LoVo (cell line): ENCODE data around the gene MPPED1.

Source experiments
- DNase-seq: peaks from one replicate; pipeline ENCODE4 v3.0.0-alpha.2; 2016; ENCODE audit warnings: low spot score

The MPPED1 gene

DNA sequence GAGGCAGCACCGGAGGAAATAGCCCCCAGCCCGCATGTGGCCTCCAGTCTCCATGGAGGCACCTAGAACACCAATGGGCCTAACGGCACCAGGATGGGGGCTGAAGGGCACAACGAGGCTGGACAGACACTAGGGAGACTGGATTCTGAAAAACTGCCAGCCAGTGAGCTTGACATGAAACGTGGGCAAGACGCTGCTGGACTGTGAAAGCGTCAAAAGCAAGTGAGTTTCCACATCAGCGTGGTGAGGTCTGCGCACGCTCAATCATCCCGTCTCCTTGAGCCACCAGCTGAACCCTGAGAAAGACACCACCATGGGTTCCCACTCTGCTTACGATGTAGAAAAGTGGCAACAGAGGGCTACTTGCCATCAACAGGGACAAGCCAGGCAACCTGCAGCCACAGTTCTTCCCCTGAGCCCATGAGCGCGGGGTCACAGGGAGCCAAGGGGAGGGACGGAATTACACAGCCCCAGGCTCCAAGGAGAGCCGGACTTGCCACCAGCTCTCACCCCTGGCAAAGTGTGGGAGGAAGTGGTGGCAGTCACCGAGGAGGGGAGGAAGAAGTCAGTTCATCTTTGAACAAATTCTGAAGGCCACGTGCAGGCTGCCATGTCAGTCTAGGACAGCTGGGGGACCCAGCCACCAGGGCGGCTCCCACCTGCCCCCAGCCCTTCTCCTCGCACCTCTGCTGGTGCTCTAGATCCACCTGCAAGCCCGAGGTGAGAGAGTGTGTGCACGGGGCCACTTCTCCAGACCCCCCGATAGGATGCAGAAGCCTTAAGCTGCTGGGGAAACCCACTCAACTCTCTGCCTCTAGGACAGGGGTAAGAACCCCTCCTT lies 131.1 kb downstream of the MPPED1 start:
- DNase-seq = no peak

DNA sequence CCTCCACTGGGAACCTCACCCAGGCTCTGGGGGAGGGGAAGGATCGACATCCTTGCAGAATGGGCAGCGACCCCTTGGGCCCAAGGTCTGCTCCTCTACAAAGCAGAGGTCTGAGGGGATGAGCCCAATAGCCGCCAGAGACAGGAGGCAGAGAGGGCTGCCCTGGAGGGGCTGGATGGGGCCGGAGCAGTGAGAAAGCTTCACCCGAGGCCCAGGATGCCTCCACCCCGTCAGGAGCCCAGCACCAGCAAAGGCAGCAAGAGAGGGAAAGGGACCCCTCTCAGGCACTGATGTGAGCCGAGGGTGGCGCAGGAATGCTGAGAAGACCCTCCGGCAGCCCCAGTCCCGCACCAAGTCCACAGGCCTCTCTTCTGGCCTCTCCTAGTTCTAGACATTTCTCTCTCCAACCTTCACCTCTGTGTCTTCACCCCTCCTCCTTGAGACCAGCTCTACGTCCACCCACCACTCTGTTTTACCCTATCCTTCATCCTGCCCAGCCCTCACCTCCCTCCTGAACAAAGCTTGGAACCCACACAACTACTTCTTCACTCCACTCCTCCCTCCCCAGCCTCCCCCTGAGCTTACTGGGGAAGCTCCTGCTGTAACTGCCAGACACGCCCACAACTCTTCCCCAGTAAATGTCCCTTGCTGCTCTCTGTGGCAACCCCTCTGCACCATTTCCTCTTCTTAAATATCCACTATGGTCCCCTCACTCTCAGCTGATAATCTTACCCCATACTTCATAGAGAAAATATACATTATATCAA lies 131.9 kb downstream of the MPPED1 start:
- no peak for DNase-seq

DNA sequence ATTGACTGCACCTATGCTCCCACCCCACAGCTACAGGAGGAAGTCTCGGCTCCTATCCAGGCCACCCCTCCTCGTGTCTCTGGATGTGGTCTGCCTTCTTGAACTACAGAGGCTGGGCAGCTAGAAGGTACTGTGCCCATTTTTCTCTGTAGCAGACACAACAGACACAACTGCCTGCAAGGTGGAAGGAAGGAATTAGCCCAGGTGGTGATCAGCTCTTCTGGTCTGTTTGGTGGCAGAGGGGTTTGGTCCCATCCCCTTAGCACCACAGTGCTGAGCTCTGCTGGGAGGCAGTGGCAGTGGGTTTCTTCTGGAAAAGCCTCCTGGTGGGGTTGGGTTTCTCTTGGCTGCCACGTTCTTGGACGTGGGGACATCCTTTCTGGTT lies 132.5 kb downstream of the MPPED1 start:
- DNase-seq = no peak

DNA sequence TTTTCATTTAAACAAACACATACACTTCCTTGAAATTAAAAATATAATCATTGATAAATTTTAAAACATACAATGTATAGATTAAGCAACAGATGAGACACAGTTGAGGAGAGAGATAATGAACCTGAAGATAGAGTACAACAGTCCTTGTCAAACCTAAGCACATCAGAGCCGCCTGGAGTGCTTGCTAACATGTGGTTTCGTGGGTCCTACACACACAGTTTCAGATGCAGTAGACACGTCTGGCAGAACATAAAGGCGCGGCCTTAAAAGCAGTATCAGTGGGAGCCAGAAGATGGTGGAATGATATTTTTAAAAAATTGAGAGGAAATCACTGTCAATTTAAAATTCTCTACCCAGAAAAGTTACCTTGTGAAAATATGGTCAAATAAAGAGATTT lies 134.4 kb downstream of the MPPED1 start:
- no peak for DNase-seq

DNA sequence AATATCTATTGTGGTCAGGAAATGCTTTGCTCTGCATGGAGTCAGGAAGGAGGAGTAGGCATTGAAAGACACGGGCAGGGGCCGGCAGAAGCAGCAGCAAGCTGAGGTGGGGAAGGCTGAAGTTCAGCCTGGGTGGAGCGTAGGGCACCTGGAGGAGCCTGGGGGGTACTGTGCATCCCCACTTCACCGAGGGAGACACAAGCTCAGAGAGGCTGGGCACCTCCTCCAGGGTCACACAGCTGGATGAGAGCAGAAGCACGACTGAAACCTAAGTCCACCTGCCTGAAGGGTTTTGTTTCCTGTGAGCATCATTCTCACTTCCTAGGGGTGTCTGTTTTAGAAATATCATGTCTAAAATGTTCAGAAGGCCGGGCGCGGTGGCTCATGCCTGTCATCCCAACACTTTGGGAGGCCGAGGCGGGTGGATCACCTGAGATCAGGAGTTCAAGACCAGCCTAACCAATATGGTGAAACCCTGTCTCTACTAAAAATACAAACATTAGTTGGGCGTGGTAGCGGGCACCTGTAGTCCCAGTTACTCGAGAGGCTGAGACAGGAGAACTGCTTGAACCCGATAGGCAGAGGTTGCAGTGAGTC lies 138.3 kb downstream of the MPPED1 start:
- DNase-seq = no peak

DNA sequence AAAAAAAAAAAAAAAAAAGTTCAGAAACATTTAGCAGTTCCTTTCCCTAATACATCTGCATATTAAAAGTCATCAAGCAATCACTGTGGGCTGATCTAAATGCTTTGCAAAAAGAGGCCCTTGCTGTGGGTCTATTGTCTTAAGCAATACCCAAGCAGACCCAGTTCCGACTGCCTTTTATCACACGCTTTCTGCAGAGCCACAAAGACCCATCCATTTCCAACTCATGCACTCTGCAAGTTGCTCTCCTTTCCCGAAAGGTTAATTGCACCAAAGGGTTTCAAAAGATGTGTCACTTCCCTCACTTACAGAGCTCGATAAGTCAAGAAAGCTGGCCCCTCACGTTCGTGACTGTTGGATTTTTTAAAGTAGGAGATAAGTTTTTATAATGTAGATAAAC lies 138.9 kb downstream of the MPPED1 start:
- no peak for DNase-seq

DNA sequence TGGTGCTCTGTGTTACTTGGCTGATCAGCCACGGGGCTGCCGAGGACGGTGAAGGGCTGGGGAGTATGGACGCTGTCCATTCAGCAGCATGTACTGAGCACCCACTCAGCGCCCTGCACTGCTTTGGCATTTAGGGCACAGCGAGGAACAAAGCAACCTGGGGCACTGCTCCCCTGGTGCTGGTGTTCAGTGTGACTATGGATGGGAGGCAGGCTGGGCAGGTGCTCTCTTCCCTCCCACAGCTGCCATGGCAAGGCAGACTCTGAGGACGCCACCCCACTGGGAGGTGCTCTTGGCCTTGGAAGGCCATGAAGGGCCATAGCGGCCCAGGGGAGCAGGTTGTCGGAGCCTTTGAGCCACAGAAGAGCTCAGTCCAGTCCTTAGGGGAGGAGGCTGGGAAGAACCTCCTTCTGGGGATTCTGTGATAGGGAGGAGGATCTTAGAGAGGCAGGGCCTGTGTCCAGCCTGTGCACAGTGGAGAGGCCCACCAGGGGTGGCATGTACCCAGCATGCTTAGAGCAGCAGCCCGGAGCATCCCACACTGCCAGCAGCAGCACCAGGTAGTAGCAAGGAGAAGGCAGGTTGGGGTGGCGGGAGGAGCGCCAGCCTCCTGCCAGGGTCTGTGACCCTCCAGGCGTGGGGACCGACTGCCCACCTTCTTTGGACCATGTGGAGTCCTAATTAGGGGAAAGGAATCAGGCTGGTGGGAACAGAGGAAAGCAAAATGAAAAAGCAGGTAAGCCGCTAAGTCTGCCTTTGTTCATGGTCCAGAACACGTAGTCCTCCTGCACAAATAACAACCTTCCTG lies 141.8 kb downstream of the MPPED1 start:
- no peak for DNase-seq

DNA sequence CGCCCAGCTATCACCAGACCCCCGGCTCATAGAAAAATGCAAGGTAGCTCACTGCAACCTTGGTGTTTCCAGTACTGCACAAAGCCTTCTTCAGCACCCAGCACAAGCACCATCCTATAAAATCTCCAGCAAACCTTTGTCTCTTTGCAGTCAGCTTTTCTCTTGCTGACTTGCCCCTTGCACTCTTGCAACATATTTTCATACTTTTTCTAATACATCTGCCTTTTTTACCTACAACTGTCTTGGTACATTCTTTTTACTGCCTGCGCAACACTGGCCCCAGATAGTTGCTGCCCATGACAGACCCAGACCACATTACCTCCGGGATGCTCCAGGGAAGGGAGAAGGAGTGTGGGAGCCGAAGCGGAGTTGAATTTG lies 142.4 kb downstream of the MPPED1 start:
- DNase-seq = no peak

DNA sequence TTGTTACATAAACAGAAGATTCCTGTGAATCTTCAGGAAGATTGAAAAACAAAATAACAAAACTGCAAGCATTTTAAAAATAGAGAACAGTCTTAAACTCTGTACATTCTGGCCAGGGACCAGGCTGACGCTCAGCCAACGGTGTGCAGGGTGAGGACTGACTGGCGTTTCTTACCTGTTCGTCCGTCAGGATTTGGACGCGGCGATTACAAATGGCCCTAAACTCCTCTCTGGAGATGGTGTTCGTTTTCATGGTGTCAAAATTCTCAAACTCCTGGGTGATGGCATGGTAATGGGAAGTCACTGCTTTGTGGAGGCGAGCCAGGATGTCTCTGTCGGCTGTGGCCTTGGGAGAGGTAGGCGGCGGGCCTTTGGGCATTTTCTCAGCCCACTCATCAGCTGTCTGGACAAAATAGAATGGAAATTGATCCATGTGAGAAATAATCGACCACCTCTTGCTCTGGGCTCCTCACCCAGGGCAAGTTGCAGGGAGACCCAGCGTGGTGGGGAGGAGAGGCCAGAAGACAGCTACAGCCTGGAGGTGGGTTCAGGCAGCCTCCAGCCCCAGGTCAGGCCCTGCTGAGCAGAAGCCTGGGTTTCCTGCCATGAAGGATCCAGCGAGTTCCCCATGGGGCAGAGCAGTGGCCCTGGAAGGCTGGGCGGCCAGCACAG lies 143.0 kb downstream of the MPPED1 start:
- DNase-seq = no peak

DNA sequence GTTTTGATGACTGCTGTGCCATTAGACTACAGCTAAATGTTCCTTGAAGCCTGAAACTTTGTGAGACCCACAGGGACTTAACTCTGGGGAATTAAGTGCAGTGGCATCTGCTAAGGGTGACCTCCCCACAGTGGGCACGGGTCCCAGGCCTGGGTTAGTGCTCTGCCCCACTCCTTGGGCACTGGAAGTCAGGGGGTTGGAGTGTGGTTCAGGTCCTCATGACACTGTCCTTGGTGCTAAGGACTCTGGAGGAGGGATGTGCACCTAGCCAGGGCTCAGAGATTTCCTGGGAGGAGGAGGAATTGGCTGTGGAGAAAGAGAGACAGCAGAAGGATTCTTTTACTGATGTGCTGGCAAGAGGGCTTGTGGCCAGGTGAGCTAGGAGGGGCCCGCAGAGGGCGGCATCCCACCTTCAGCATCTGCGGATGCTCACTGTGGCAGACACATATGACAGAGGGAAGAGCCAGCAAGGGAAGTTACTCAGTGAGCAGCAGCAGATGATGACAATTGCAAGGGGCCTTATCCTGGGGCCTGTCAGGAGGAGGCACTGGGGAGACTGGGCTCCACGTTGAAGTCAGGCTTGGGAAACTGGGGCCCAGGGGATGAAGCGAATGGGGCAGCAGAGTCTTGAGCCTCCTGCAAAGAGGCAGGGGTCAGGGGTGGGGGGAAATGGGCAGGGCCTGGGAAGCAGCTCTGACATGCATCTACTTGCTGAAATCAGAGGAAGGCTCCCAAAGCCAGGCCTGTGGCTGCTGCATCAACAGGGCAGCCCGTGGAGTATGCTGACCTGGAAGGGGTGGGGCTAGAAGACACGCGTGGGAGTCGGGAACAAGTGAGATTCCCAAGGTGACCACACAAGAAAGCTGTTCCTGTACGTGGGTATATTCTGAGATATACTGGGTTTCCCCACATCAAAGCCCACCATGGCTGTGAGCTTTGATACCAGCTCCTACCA lies 144.0 kb downstream of the MPPED1 start:
- DNase-seq = no peak
